HS-27A (cell line): ENCODE data around the gene TUBGCP3.

Source experiments
- DNase-seq: peaks from one replicate; pipeline ENCODE4 v3.0.0-alpha.2; 2012; ENCODE audit warnings: low read depth, missing footprints

The TUBGCP3 gene

DNA sequence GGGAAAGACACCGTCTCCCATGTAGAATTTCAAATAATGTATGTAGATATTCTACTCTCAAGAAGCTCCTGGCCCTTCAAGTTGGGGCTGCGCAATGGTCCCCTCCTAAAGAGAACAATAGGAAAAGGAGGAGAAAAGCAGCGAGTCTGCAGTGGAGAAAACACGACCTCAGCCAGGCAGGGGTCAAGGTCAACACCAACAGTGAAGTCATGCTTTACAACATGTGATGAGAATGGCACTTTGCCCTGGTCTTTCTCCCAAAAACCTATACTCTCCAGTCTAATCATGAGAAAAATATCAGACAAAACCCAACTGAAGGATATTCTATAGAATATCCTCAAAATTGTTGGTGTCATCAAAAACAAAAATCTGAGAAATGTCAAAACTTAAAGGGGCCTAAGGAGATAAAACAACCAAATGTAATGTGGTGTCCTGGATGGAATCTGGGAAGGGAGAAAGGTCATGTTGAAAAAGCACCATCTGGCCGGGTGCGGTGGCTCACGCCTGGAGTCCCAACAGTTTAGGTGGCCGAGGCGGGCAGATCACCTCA, 110.8 kb downstream of the TUBGCP3 start:
- no peak for DNase-seq

DNA sequence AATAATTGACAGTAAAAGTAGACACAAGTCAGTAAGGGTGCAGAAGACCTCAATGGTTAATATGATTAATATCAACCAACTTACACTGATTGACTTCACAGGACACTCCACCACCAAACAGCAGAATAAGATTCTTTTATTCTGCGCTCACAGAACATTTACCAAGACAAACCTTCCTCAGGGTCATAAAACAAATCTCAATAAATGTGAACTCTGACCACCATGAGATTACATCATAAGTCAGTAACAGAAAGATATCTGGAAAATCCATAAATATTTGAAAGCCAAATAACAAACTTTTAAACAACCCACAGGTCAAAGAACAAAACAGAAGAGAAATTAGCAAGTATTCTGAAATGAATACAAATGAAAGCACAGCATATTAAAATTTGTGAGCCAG, 112.1 kb downstream of the TUBGCP3 start:
- no peak for DNase-seq

DNA sequence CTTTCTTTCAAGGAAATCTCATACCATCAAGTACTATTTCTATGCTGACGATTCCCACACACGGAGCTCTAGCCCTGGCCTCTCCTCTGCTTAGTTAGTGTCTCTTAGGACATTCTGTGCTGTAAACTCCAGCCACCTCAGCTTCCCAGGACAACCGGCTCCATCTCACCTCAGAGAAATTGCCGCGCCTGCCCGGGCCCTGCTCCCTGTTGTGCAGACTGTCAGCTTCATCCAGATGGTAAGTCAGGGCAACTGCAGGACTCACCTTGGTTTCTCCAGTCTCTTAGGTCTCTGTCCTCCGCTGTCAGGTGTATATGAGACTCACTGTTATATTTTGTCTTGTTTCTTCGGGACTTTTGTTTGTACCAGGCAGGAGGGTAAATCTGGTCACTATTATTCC, 113.1 kb downstream of the TUBGCP3 start:
- no peak for DNase-seq

DNA sequence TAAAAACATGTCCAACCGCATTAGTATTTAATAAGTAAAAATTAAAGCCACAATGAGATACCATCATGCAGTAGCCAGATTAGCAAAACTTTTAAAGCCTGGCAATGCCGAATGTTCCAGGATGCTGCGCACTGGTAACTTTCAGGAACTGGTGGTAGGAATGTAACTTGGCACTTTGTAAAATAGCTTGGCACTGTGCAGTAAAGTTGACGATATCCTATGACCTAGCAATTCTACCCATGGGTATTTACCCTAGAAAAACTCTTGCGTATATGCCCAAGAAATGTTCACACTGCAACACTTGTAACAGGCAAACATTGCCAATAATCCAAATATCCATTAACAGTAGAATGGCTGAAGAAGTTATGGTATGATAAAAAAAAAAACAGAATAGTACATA, 114.1 kb downstream of the TUBGCP3 start:
- DNase-seq: no peak

DNA sequence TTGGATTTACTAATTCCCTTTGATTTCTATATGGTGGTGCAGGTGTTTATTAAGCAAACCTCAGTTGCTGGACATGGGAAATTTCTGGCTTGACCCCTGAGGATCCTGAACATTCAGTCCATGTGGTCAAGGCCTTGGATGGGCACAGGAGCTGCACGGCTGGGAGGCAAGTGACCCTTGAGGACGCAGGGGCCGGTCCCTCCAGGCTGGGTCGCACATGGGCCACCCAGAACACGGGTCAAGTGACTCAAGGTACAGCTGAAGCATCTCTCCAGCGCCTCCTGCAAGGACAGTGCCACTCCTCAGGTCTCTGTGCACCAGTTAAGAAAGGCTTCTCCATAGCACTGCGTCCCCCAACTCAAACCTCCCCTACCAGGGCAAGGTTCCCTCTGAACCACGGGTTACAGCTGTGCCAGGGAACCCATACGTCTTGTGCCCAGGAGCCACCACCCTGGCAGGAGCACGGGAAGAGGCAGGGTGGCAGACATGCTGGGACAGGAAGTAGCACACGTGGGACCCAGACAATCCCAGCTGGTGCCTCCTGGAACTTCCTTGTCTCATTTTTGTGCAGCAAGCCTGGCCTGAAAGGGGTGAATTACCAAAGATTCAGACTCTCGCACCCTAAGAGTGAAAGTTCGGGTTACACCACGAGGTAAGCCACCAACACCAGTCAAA, 118.7 kb downstream of the TUBGCP3 start:
- no peak for DNase-seq

DNA sequence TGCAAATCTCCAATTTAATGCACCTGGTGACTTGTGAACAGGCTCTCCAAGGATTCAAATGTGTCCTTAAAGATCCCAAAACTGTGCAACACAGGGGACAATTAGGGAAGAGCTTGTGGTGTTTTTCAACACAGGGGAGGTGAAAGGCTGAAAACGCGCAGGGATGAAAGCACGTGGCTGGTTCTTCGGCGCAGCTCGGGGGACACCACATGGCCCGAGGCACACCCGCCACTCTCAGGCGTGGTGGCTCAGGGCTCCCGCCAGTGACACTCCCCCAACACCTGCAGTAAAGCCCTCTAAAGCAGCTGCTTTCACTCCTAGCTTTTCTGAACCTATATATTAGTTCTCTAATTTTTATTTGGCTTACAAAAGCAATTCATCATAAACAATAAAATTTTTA, 119.9 kb downstream of the TUBGCP3 start:
- no peak for DNase-seq

DNA sequence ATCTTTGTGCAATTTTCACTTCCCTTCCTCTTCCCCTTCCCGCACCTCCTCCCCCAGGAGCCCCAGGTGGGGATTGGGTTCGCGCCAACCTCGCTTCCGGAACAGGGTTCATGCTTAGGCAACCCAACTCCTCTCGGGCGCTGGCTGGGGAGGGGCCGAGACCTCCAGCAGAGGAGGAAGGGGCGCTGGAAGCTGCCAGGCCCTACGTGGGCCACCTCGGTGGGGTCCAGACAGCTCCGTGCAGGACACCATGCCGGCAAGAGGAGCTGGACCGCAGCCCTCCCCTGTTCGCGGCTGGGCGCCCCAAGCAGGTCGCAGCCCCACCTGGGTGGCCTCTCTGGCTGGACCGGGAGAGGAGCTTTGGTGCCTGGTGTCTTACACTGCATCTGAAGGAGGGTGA, 120.7 kb downstream of the TUBGCP3 start:
- DNase-seq: no peak

DNA sequence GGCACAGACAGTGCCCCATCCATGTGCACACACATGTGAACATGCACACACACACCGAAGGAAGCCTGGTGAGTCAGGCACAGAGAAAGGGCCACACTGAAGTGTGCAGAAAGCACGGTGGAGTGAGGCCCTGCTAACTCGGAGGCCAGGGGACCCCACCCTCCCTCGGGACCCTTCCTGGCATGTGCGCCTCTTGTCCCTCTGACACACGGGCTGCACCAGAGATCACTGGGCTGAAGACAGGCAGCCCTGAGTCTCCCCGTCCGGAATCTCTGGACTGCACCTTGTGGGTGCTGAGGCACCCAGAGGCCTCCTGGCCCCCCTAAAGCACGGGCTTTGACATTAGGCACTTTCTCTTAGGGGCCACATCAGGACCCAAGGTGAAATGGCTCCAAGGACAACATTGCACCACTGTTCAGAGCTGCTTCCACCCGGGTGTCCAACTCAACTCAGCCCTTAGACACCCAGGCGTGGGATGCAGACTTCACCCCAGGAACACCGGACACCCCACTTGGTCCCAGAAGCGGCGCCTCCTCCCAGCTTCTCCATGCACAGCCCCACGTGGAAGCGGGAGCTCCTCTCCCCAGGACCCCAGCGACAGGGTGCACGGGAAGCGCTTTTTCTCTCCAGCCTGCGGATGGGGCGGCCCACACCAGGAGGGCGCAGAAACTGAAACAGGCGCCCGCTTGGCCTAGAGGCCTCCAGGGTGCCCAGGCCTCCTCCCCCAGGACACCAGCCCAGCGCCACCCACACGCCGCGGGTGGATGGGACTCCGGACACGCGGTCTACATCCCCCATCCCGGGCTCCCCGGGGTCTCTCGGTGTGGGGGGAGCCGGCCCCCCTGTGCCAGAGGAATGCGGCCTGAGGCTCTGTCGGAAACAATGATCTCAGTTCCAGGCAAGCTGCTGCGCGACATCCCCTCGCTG, 121.6 kb downstream of the TUBGCP3 start:
- no peak for DNase-seq

DNA sequence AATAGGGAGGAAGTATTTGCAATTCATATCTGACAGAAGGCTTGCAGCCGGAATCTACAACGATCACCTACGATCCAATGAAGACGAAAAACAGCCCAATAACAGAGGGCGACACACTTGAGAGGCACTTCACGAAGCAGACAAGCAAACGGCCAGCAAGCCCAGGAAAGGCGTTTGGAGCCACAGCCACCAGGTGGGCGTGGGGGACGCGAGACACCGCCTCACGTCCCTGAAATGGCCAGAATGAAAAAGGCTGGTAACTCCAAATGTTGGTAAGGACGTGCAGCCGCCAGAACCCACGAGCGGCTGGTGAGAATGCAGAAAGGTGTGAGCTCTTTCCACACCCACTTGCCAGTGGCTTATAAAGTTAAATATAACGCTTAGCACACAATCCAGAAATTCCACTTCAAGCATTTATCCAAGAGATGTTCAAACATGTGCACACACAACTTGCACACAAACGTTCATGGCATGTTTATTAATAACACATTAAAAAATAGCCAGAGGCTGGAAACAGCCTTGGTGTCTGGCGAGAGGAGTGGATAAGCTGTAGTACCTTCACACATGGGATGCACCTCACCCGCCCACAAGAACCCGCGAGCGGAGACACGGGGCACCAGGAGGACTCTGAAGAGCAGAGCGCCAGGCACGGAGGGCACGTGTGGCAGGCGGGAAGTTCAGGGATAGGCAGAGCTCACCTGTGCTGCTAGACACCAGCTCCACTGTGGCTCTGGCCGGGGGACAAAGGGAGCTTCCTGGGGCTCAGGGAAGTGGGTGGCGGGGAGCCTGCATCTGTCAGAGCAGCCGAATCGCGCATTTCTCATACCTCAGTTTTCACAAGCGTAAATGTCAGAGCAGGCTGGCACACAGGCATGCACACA, 122.5 kb downstream of the TUBGCP3 start:
- no peak for DNase-seq

DNA sequence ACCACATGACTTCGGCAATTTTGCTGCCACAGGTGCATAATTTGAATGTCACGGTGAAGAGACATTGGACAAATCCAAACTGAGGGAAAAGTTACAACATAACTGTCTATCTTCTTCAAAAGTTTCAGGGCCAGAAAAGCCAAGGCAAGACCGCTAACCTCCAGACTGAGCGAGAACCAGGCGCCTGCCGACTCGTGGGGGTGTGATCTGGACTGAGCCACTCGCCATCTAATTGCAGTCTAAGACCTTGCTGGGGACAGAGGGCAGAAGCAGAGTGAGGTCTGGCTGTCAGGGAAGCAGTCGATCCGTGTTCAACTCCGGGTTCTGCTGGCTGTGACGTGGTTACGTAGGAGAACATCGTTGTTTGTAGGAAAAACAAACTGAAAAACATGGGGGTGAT, 123.2 kb downstream of the TUBGCP3 start:
- DNase-seq: no peak

DNA sequence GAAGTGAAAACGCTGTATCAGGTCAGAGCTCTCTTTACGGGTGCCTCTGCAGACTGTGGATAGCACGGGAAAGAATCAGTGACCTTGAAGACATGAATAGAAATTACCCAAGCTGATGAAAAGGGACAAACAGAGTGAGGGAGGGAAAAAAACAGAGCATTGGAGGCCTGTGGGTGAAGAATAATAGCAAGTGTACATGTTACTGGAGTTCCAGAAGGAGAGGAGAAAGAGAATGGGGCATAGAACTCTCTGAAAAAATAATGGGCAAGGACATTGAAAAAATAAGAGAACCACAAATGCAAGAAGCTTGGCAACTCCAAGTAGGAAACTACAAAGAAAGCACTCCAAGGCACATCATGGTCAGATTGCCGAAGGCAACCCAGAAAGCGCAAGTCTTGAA, 125.5 kb downstream of the TUBGCP3 start:
- no peak for DNase-seq

DNA sequence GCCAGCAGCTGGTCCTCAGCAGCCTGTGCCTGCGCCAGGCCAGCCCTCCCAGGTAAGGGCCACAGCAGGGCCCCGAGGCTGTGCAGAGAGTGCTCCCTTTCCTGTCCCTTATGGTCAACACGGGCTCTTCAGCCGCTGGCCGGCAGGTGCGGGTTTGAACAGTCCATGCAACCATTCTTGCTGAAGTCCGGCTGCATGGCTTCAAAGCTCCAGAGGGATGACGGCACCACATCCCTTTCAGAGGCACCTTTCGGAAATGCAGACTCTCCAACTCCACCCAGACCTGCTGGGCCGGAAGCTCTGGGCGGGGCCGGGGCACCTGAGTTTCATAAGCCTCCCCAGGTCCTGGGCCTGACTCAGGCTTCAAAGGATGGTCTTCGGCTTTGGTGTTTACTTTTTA, 130.5 kb downstream of the TUBGCP3 start:
- no peak for DNase-seq

DNA sequence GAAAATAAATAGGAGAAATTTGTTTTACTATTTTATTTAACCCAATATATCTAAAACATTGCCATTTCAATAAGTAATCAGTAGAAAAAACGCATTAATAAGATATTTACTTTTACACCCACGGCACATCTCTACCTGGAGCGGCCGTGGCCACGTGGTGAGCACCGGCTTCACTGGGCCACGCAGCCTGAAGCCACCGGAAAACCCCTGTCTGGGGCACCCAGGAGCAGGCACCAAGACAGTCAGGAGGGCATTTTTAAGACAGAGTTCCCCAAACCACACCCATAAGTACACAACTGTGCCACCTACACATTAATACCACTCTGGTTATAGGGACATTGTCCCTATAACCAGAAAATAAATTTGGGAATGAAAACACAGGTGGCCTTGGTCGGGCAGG, 130.9 kb downstream of the TUBGCP3 start:
- no peak for DNase-seq

DNA sequence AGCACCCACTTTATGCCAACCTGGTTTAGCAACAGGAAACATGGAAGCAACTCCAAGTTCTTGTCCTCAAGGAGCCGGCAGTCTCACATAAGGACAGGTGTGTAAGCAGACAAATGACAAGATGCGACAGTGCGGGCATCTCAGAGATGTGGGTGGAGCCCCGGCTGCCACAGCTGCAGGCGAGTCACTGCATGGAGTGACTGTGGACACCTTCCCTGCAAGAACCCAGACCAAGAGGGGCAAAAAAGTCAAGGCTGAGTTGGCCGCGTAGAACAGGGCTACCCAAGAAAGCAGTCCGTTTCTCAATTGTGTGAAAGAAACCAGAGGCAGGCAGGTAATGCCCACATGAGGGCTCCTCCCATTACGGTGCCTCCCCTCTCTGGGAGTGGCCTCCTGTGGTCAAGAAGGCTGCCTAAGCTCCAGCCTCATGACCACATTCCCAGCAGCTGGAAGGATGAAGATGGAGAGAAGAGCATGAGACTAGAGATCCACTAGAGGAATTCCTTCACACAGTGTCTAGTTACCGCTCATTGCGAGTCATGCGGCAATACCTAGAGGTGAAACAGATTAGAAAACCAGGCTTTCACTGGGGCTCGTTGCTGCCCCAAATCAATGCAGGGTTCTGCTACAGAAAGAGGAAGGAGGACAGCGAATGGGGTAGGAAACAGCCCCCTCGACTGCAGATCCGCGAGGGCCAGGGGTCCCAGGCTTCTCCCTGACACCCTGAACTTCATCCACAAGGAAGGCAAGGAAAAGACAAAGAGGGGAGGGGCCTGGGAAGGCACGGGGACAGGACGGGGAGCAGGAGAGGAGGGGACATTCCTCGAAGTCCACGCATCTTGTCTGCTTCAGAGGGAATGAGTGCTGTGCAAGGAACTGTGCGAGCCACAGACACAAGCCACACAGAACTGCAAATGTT, 131.6 kb downstream of the TUBGCP3 start:
- DNase-seq: no peak

DNA sequence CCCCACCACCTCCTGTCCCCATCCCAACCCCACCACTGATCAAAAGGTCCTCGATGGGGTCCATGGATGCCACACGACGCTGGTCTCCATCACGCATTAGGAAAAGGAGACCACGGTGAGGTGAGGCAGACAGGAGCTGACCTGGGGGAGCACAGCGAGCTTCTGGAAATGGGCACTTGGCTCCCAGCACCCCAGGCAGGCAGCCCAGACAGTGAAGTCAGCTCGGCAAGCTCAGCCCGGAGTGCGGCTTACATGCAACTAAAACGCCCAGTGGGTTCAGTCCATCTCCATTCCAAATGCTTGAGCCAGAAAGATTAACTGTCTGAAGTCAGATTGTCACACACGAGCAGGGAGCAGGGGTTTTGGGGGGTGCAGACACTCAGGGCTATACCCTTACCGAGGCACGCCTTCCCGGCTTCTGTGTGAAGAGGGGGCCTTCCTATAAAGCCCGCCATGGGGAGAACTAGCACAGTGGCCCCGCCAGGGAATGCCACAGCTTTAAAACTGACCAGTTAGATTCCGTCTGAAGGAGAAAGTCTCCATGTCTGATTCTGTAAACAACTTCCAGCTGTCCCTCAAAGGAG, 132.4 kb downstream of the TUBGCP3 start:
- no peak for DNase-seq

DNA sequence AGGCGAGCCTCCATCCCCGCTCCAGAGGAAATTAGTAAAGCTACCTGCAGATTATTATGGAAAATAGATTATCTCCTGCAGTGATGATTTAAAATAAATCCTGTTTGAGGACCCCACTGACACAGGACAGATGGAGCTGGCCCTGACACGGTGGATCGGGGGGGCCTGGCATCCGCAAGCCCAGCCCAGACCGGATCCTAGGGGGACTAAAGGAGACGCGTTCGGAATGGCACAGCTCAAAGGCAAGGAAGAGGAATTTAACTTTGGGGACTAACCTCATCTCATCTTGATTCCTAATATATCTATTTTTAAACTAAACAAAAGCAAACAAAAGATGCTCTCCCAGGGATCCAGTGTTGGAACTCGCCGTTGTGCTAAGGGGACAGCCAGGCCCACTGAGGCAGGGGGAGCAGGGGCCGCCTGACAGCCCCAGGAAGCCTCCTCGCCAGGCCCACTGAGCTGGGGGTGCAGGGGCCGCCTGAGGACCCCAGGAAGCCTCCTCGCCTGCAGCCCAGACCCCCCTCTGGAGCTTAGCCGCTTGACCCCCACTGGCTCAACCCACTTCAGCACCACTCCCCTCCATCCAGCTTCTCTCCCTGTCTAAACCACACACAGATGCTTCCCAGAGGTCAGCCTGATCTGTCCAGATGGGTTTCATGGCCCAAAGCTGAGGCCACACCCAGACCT, 133.2 kb downstream of the TUBGCP3 start:
- no peak for DNase-seq

DNA sequence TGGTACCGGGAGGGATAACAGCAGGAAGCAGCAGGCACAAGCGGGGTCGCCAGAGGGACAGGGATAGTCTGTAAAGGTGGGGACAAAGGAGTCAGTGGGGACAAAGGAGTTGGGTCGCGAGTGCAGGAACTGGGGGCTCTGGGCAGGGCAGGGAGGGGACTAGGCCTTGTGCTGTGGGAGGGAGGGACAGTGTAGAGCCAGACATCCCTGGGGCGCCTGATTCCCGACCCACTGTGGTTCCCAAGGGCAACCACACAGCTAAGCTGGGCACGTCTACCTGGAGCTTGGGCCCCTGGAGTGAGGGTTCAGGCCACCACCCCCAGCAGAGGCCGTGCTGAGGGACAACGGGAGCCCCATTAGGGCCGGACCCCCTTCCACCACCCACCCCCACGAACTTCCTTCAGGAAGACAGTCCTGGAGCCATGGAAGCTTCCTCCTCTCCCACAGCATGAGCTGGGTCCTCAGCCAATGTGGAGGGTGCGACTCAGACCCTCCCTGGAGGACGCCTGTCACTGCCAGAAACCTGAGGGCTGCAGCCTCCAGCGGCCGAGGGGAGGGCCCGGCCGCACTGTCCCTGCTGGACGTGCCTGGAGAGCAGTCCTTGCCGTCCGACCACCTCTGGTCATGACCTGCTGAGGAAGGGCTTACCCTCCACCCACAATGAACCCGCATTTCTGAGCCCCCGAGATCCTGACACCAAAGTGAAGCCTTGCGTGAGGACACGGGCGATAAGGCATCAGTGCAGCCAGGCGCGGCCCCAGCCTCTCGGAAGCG, 133.9 kb downstream of the TUBGCP3 start:
- DNase-seq: no peak

DNA sequence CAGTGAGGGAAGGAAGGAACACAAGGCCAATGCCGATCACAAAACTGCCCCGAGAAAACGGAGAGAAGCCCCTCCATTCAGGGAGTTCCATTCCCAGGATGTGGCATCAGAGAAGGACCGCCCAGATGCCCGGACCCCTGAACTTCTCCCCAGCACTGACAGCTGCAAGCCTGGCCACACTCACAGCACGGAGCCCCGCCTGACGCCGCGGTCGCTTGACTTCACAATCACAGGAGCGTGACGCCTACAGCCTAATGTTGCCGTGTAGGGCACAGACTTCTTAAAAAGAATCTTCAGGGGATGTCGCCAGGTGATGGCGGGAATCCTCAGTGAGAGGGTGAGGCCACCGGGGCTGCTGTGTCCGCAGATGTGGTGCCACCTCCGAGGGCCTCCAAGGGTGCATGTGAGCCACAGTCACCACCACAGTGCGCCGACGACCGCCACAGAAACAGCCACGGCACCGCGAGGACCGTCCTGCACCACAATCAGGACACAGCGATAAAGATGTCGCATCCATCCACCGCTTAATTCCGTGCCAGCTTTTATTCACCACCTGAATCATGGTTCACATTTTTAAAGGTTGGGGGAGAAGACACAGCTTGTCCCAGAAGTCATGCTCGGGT, 134.6 kb downstream of the TUBGCP3 start:
- no peak for DNase-seq
